Vein endothelial cell (primary cell): ENCODE measurements around the gene IL18R1. TPM values are rescaled to one million over a fixed set of nuclear protein-coding genes. Genes with fewer than 3 reads are reported as not detected.

Source experiments
- small RNA-seq: library from RNA; depleted of rRNA; stranded (forward); fragments of <200 nt; gene quantifications from one replicate; pipeline ENCODE3, GENCODE V24; 2012
- total RNA-seq: library from RNA; depleted of rRNA; stranded (reverse); fragments of >200 nt; gene quantifications from 2 replicates; pipeline ENCODE4 v1.2.3, GENCODE V29; 2012

IL18R1 gene
- 1.6 and 3.4 TPM in 2 replicates for total RNA-seq

GRCh38 chr2:102355526-102356380 is at the start of gene IL18R1:
TSS of gene IL18R1 (plus strand) at chr2:102355796. CDS start at chr2:102362661, 6,865 bp downstream.

GRCh38 chr2:102310964-102311640 is 44.5 kb upstream of the IL18R1 start, which contains the start of gene IL1RL1:
TSS of gene IL1RL1 (plus strand) at chr2:102311563. CDS start at chr2:102338265, 26,702 bp downstream.

GRCh38 chr2:102422910-102423309 is 67.3 kb downstream of the IL18R1 start, which contains the start of gene IL18RAP:
TSS of gene IL18RAP (plus strand) at chr2:102423160. CDS start at chr2:102423278, 118 bp downstream.

Small RNA genes within 50 kb of the gene (small RNA-seq; reads per million reads assigned to genes)
- gene MIR4772: not detected

Other genes starting within 250 kb of the IL18R1 start
- gene IL1R1, start 213.1 kb upstream of the IL18R1 start, total RNA-seq: 2.0 and 4.2 TPM in 2 replicates
- not detected in 2 replicates for gene IL1RL2, start 168.8 kb upstream of the IL18R1 start, total RNA-seq
- 11.1 and 31.0 TPM in 2 replicates for gene IL1RL1, start 44.2 kb upstream of the IL18R1 start, total RNA-seq
- gene IL18RAP, start 67.4 kb downstream of the IL18R1 start, total RNA-seq: not detected in 2 replicates
- under 0.01 TPM in 2 replicates for gene SLC9A4, start 117.4 kb downstream of the IL18R1 start, total RNA-seq